ENCODE results near the gene SULT4A1.
A peak's percentile ranks its signal among the peaks of the same experiment; 100 is the strongest.

The SULT4A1 gene

GRCh38 chr22:43800970-43801369 is 61.3 kb downstream of the SULT4A1 start:
- in situ Hi-C loops (cut with HindIII; ENCODE audit: low sequenced_read_pairs): no loop called here
- no peak overlapping the region for H3K4me3 ChIP-seq (ENCODE audit: low read depth, low read length)
- no peak for TF ChIP-seq CTCF (IDR thresholded peaks at IDR 0.05; ENCODE audit: low read depth, low read length, missing control alignments)
- no peak for DNase-seq (ENCODE audit: low read depth)

GRCh38 chr22:43798492-43798891 is 63.8 kb downstream of the SULT4A1 start:
- no peak for DNase-seq (ENCODE audit: low read depth)
- H3K4me3 ChIP-seq (ENCODE audit: low read depth, low read length): no peak overlapping the region
- in situ Hi-C loops (cut with HindIII; ENCODE audit: low sequenced_read_pairs): no loop called here
- no peak for TF ChIP-seq CTCF (IDR thresholded peaks at IDR 0.05; ENCODE audit: low read depth, low read length, missing control alignments)

GRCh38 chr22:43796567-43796966 is 65.7 kb downstream of the SULT4A1 start:
- H3K4me3 ChIP-seq (ENCODE audit: low read depth, low read length): no peak overlapping the region
- peak; percentile 61 for TF ChIP-seq CTCF (IDR thresholded peaks at IDR 0.05; ENCODE audit: low read depth, low read length, missing control alignments)
- DNase-seq (ENCODE audit: low read depth): no peak
- in situ Hi-C loops (cut with HindIII; ENCODE audit: low sequenced_read_pairs): no loop called here

- TF ChIP-seq CTCF (IDR thresholded peaks at IDR 0.05; ENCODE audit: low read depth, low read length, missing control alignments): no peak
- H3K4me3 ChIP-seq (ENCODE audit: low read depth, low read length): no peak overlapping the region
- no peak for DNase-seq (ENCODE audit: low read depth)
- in situ Hi-C loops (cut with HindIII; ENCODE audit: low sequenced_read_pairs): no loop called here
Measured at GRCh38 chr22:43795320-43795719, 67.0 kb downstream of the SULT4A1 start.

- TF ChIP-seq CTCF (IDR thresholded peaks at IDR 0.05; ENCODE audit: low read depth, low read length, missing control alignments): no peak
- in situ Hi-C loops (cut with HindIII; ENCODE audit: low sequenced_read_pairs): no loop called here
- no peak overlapping the region for H3K4me3 ChIP-seq (ENCODE audit: low read depth, low read length)
- DNase-seq (ENCODE audit: low read depth): no peak
Measured at GRCh38 chr22:43792905-43793304, 69.4 kb downstream of the SULT4A1 start.

GRCh38 chr22:43789452-43789851 is 72.9 kb downstream of the SULT4A1 start:
- TF ChIP-seq CTCF (IDR thresholded peaks at IDR 0.05; ENCODE audit: low read depth, low read length, missing control alignments): no peak
- in situ Hi-C loops (cut with HindIII; ENCODE audit: low sequenced_read_pairs): no loop called here
- no peak overlapping the region for H3K4me3 ChIP-seq (ENCODE audit: low read depth, low read length)
- peak; percentile 67 for DNase-seq (ENCODE audit: low read depth)

- DNase-seq (ENCODE audit: low read depth): no peak
- in situ Hi-C loops (cut with HindIII; ENCODE audit: low sequenced_read_pairs): no loop called here
- H3K4me3 ChIP-seq (ENCODE audit: low read depth, low read length): no peak overlapping the region
- TF ChIP-seq CTCF (IDR thresholded peaks at IDR 0.05; ENCODE audit: low read depth, low read length, missing control alignments): peak; percentile 15
Measured at GRCh38 chr22:43783777-43784176, 78.5 kb downstream of the SULT4A1 start.

All from astrocyte of the cerebellum (primary cell).